ENCODE measurements around the gene MAPK11.

DNA sequence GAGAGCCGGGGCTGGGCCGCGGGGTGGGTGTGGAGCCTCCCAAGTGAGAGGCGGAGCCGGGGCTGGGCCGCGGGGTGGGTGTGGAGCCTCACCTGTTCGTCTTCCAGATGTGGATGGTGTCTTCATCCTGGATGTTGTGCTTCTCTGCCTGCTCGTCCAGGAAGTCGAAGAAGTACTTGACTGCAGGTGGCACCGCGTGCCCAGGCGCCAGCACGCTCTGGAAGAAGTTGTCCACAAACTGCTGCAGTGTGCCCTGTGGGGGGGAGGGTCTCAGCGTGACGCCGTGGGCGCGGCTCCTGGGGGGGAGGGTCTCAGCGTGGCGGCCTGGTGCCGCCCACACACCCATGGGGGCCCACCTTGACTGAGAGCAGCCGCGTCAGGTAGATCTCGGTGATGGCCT lies 7.6 kb upstream of the MAPK11 start:
- TF ChIP-seq EZH2 (IDR thresholded peaks at IDR 0.05; ENCODE audit: borderline replicate concordance, low read depth, low read length, severe bottlenecking): no peak
- TF ChIP-seq, protein P1, sequence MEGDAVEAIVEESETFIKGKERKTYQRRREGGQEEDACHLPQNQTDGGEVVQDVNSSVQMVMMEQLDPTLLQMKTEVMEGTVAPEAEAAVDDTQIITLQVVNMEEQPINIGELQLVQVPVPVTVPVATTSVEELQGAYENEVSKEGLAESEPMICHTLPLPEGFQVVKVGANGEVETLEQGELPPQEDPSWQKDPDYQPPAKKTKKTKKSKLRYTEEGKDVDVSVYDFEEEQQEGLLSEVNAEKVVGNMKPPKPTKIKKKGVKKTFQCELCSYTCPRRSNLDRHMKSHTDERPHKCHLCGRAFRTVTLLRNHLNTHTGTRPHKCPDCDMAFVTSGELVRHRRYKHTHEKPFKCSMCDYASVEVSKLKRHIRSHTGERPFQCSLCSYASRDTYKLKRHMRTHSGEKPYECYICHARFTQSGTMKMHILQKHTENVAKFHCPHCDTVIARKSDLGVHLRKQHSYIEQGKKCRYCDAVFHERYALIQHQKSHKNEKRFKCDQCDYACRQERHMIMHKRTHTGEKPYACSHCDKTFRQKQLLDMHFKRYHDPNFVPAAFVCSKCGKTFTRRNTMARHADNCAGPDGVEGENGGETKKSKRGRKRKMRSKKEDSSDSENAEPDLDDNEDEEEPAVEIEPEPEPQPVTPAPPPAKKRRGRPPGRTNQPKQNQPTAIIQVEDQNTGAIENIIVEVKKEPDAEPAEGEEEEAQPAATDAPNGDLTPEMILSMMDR (IDR thresholded peaks at IDR 0.05; ENCODE audit: borderline replicate concordance, extremely low read depth, low read length, poor library complexity, severe bottlenecking): no peak

Data from DND-41 (cell line).